Endometrial microvascular endothelial cells (primary cell): ENCODE data around the gene PRB2. TPM values are rescaled to one million over a fixed set of nuclear protein-coding genes. Genes with fewer than 3 reads are reported as not detected.
"Not testable (repeated sequence)": the region's sequence is repeated elsewhere in the genome, so short reads cannot be mapped to it uniquely, and the experiment has no call there.

ENCODE experiments used
- in situ Hi-C: cut with HindIII; loops from 2 replicates; pipeline ENCODE4 v1.10.0; 2017; ENCODE audit warnings: low sequenced_read_pairs, low pct_unique_long_range_greater_than_20kb; ENCODE audit errors: inconsistent ontology term
- total RNA-seq: library from RNA; depleted of rRNA; stranded (reverse); fragments of >200 nt; gene quantifications from one replicate; pipeline ENCODE4 v1.2.3, GENCODE V29; 2015; ENCODE audit errors: inconsistent ontology term

Gene PRB2
- not detected for total RNA-seq

GRCh38 chr12:11395467-11395866 is at the start of gene PRB2:
Gene PRB2, minus strand, starts transcription at chr12:11395567. Its CDS starts 38 bp downstream, at chr12:11395529.
- in situ Hi-C loops = not testable (repeated sequence)

DNA sequence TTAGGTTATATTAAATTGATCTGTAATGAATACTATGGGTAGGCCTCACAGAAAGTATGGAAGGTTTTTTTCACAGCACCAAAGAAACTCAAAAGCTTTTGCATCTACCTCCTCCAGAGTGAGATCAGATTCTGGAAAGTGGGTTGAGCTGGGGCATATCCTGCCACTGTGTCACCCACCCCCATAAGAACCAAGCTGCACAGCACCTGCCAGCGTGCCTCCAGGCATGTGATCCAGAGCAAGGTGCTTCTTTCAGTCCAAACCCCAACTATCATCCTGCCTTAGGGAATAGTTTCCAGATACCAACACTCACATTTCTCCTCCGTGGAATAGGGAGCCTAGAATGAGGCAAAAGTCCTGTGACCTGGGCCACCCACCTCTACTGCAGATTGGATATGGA is 42.6 kb upstream of the PRB2 start:
- in situ Hi-C loops = no loop called here

GRCh38 chr12:11433664-11434063 is 38.3 kb upstream of the PRB2 start:
- in situ Hi-C loops = no loop called here

GRCh38 chr12:11431486-11431885 is 36.1 kb upstream of the PRB2 start:
- in situ Hi-C loops = no loop called here

DNA sequence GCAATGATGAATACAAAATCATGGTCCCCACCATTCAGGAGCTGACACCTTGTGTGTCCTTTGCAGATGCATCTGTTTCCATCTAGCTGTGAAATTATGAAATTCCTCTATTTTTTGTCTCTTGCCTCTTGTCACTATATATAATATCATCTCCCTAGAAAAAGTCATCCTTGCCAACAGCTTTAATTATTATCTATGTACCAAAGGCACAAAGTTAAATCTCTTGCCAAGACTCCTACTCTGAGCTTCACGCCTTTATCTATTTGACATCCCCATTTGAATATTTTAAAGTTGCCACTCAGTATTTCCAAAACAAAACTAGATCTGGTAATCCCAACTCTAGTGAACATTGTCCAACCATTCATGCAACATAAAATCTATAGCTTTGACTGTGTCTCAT is 32.0 kb upstream of the PRB2 start:
- in situ Hi-C loops = no loop called here

GRCh38 chr12:11412731-11413130 is 17.4 kb upstream of the PRB2 start:
- in situ Hi-C loops = no loop called here

DNA sequence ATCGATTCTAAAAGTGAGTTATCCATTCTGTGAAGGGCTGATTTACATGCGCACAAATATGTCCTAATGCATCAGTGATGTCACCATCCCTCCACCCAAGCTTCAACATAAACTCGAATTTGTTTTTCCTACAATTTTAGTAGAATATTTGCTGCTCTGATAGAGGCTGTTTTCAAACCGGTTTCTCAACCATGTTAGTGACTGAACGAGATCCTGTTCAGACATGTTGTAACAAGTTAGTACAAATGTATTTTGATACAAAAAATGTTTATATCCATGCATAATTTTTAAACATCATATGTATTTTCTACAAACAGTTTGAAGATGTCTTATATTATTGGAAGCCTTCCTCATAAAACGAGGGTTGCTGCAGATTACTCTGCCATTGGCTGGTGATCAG is 12.7 kb upstream of the PRB2 start:
- in situ Hi-C loops = no loop called here

DNA sequence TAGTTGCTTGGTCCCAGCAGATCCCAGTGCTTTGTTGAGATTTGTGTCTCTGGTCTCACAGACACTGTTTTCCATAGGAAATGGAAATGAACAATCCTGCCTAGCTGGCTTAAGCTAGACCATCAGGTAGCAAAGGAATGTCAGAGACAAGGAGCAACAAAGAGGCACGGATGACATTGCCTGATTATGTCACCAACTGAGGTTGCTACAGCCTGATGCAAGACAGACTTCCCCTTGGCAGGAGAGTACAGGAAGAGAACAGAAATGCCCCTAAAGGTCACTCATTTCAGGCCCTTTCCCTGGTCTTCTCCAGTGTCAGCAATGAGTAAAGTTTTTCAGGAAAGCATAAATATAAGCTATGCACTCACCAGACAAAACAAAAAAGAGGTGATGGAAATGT is 2.0 kb upstream of the PRB2 start:
- in situ Hi-C loops = no loop called here

GRCh38 chr12:11391456-11391855 is 3.9 kb downstream of the PRB2 start:
- in situ Hi-C loops = not testable (repeated sequence)

GRCh38 chr12:11377420-11377819 is 17.9 kb downstream of the PRB2 start:
- in situ Hi-C loops = not testable (repeated sequence)

DNA sequence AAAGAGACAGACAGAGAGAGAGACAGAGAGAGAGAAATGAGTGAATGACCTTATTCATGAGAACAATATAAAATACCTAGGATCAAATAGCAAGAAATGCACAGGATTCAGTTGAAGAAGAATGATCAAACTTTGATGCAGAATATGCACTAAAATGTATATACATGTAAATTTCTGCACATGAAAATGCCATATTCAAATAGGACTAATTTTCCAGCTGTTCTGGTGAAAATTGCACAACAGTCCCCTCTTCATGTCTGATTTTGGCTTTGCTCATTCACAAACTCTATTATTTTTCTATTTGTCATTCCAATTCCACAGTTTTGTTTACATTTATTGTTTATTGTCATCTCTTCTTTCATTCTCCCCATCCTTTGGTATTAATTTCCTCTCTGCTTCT is 34.2 kb downstream of the PRB2 start:
- in situ Hi-C loops = no loop called here

DNA sequence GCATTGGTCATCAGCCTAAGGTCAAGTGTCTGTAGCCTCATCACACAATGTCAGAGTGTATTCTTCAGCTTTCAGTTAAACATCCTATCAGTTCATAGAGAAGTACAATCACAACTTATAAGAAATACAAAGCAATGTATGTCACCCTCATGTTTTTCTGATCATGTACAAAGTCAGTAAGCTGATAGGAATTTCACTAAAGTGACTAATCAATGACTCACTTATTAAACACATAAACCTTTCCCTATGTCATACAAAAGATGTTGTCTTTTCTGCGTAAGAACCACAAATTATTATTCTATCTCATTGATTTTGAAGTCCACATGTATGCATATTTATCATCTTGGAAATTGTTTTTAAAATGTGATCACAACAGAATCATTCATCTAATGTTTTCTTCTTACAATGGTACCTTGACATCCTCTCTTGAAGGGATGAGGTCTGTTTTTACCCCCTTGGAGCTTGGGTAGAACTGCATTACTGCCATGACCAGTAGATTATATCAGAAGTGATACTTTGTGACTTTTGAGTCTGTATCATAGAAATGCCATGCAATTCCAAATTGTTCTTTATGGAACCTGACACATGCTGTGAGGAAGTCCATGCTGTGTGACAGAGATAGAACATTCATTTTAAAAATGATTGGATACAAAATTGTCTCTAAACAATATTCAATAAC is 35.0 kb downstream of the PRB2 start:
- in situ Hi-C loops = not testable (repeated sequence)

DNA sequence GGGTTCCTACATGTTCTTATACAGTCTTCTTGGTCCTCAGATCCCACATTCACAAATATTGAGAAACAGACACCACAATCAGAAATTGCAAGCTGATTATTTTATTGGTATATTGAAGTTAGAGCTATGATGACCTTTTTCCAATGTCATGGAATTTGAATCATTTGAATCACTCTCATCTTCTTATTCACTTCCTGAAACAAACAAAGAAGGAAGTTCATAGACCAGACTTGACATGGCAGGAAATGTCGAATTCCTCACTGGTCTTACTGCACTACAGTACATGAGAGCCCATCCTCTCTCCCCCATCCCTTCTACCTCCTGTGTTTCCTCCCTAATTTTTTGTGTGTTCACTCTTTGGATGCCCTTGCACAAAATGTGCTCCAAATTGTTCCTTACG is 43.6 kb downstream of the PRB2 start:
- in situ Hi-C loops = not testable (repeated sequence)

DNA sequence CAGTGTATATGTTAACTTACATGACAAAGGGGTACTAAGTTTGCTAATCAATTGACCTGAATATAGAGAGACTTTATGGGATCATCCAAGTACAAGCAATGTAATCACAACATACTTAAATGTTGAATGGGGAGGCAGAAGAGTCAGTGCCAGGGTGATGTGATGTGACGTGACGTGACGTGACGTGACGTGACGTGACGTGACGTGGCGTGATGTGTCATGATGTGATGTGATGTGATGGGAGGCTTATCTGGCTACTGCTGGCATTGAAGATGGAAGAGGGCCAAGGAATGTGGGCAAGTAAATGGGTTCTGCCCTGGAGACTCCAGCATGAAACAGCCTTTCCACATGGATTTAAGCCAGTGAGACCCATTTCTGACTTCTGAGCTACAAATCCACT is 46.9 kb downstream of the PRB2 start:
- in situ Hi-C loops = no loop called here

- in situ Hi-C loops = no loop called here
Observed at GRCh38 chr12:11347810-11348209, 47.6 kb downstream of the PRB2 start.

DNA sequence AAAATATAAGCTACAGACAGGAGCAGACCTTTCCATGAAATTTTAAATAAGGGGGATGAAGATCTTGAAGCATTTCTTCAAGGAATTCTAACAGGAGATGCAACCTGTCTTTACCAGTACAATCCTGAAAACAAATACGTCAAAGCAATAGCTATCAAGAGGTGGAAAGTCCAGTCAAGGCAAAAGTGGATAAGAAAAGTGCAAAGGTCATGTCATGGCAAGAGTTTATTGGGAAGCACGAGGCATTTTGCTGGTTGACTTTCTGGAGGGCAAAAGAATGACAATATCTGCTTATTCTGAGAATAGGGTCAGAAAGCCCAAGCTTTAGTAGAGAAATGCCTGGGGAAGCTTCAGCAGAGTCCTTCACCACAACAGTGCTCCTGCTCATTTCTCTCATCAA is 50.9 kb downstream of the PRB2 start:
- in situ Hi-C loops = no loop called here

Other genes starting within 250 kb of the PRB2 start
- 6.3 TPM for gene SMIM10L1, start 224.4 kb downstream of the PRB2 start, total RNA-seq
- not detected for gene TAS2R42, start 208.6 kb downstream of the PRB2 start, total RNA-seq
- gene PRB3, start 125.9 kb downstream of the PRB2 start, total RNA-seq = not detected
- gene PRB4, start 85.1 kb downstream of the PRB2 start, total RNA-seq = not detected